Renal cortex interstitium (tissue), 15 donors: ENCODE measurements around the gene MOV10. TPM values are rescaled to one million over a fixed set of nuclear protein-coding genes. Genes with fewer than 3 reads are reported as not detected.
A peak's percentile ranks its signal among the peaks of the same experiment; 100 is the strongest.
"Not testable (repeated sequence)": the region's sequence is repeated elsewhere in the genome, so short reads cannot be mapped to it uniquely, and the experiment has no call there.

ENCODE experiments used
- DNase-seq, 11 donors: peaks; one replicate each; pipeline ENCODE4 v3.0.0-alpha.2; 2013; ENCODE audit warnings: low read depth in 9 of 11, low spot score in 4 of 11; ENCODE audit errors: extremely low read depth in 1 of 11
- long read RNA-seq, 16 experiments: transcript quantifications; one replicate each; lab custom pipeline, GENCODE V29; 2026
- polyA plus RNA-seq, 3 donors: library from polyadenylated mRNA; unstranded; fragments of 120-200 nt; gene quantifications; one replicate each; pipeline ENCODE4 v1.2.1, GENCODE V29; 2013; ENCODE audit not compliant: insufficient read length in 3 of 3

Gene MOV10
- 10 to 100 TPM; 74.1 to 83.1 (median 75.1) TPM for polyA plus RNA-seq
- long read RNA-seq, donor 1, partial matches to known transcripts, result 60 of 147 reads
- long read RNA-seq, donor 1, other reads (novel, unspliced or antisense), result 83 of 147 reads
- long read RNA-seq, donor 2, partial matches to known transcripts, result 58 of 131 reads
- long read RNA-seq, donor 2, other reads (novel, unspliced or antisense), result 71 of 131 reads
- long read RNA-seq, donor 3, partial matches to known transcripts, result 107 of 237 reads
- long read RNA-seq, donor 3, other reads (novel, unspliced or antisense), result 126 of 237 reads
- long read RNA-seq, donor 4, partial matches to known transcripts, result 6 of 11 reads
- long read RNA-seq, donor 4, other reads (novel, unspliced or antisense), result 0 of 11 reads
- long read RNA-seq, donor 5, result 0 reads
- long read RNA-seq, donor 6, partial matches to known transcripts, result 65 of 146 reads
- long read RNA-seq, donor 6, other reads (novel, unspliced or antisense), result 76 of 146 reads
- long read RNA-seq, donor 7, partial matches to known transcripts, result 128 of 261 reads
- long read RNA-seq, donor 7, other reads (novel, unspliced or antisense), result 130 of 261 reads
- long read RNA-seq, donor 8, partial matches to known transcripts, result 92 of 302 reads
- long read RNA-seq, donor 8, other reads (novel, unspliced or antisense), result 204 of 302 reads
- long read RNA-seq, donor 9, partial matches to known transcripts, result 6 of 8 reads
- long read RNA-seq, donor 9, other reads (novel, unspliced or antisense), result 0 of 8 reads
- long read RNA-seq, donor 10, partial matches to known transcripts, result 18 of 168 reads
- long read RNA-seq, donor 10, other reads (novel, unspliced or antisense), result 149 of 168 reads
- long read RNA-seq, donor 11, partial matches to known transcripts, result 5 of 9 reads
- long read RNA-seq, donor 11, other reads (novel, unspliced or antisense), result 0 of 9 reads
- long read RNA-seq, donor 12, partial matches to known transcripts, result 63 of 144 reads
- long read RNA-seq, donor 12, other reads (novel, unspliced or antisense), result 78 of 144 reads
- long read RNA-seq, donor 13, partial matches to known transcripts, result 155 of 318 reads
- long read RNA-seq, donor 13, other reads (novel, unspliced or antisense), result 153 of 318 reads
- long read RNA-seq, donor 14, partial matches to known transcripts, result 0 of 4 reads
- long read RNA-seq, donor 14, other reads (novel, unspliced or antisense), result 0 of 4 reads
- long read RNA-seq, donor 15, result 0 reads
- long read RNA-seq, donor 16, transcript MOV10-203 (21 exons, 3,552 nt), result major isoform, 7 of 550 reads
- long read RNA-seq, donor 16, partial matches to known transcripts, result 148 of 550 reads
- long read RNA-seq, donor 16, other reads (novel, unspliced or antisense), result 387 of 550 reads

GRCh38 chr1:112674440-112674985 is at the start of gene MOV10:
Gene MOV10 (plus strand): TSS chr1:112674659. CDS start chr1:112674913, 254 bp downstream.
- DNase-seq, result peak in 10 of 11 donors; percentile 54 to 75 (median 59)

DNA sequence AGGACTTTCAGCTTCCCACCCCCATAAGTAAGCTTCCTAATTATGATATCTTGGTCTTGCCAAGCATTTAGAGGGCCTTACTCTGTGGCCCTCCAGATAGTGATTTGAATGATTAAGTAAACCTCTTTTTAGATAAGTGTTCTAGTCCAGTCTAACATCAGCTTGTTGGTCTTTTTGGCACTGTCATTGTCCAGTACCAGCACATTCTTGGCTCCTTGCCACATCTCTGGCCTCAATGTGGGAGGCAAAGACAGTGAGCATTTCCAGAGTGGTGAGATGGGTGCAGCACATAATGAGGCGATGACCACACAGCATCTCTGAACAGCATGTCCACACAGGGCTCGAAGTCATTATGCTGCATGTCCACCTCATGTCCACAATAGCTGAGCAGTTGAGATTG is 48.8 kb upstream of the MOV10 start:
- DNase-seq, result no peak

DNA sequence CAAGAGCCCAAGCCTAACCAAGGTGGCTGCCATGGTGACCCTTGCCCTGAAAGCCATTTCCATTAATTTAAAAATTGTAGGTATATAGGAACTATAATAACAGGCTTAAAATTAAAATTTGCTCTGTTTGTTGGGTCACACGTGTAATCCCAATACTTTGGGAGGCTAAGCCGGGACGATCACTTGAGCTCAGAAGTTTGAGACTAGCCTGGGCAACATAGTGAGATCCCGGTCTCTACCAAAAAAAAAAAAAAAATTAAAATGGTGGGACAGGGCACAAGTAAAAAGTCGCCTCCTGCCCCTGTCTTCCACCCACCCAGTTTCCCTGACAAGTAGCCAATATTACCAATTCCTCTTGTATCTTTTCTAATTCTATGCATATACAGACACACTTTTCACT is 48.3 kb upstream of the MOV10 start:
- no peak for DNase-seq

GRCh38 chr1:112626887-112627286 is 47.6 kb upstream of the MOV10 start:
- DNase-seq, result no peak

DNA sequence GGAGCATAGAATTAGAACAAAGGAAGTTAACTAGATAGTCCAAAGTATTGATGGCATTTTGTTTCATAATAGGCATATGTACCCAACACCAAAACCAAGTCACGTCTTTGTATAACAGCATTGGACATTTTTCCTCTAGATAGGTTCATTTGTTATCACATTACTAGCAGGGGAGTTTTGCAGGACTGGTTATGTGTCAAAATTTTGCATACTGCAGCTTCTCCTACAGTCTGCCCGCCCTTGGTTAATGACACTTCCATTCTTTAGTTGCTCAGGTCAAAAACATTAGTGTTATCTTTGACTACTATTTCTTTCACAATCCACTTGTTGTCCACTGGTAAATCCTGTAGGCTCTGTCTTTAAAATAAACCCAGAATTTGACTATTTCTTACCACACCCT is 45.9 kb upstream of the MOV10 start:
- no peak for DNase-seq

DNA sequence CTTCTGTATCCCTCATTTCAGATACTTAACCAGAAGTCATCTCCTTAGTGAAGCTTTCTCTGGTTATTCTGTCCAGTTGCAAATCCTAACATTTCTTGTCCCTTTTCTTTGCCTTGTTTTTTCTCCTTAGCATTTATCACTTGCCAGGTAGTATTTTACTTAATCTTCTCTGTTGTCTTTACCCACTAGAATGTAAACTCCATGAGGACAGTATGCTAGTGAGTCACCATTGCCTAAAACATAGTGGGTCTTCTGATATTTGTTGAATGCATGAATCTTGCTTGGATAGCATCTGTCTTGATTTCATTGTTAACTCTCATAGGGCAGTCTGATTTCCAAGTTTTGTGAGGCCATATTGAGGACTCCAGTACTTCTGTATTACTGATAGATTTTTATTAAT is 45.2 kb upstream of the MOV10 start:
- DNase-seq, result no peak

DNA sequence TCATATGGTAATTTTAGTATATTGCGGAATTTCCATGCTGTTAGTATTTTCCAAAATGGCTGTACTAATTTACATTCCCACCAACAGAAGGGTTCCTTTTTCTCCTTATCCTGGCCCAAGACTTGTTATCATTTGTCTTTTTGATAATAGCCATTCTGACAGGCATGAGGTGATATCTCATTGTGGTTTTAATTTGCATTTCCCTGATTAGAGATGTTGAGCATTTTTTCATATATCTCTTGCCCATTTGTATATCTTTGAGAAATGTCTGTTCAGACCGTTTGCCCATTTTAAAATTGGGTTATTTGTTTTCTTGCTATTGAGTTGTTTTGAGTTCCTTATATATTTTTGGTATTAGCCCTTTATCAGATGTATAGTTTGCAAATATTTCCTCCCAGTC is 40.8 kb upstream of the MOV10 start:
- no peak for DNase-seq

- DNase-seq, result no peak
These were observed 40.1 kb upstream of the MOV10 start for GRCh38 chr1:112634367-112634766.

- DNase-seq, result no peak
These were observed 38.4 kb upstream of the MOV10 start for GRCh38 chr1:112636056-112636455.

- DNase-seq, result no peak
These were observed 37.7 kb upstream of the MOV10 start for GRCh38 chr1:112636597-112637253.

GRCh38 chr1:112637254-112638109 is 37.0 kb upstream of the MOV10 start:
- DNase-seq, result no peak

DNA sequence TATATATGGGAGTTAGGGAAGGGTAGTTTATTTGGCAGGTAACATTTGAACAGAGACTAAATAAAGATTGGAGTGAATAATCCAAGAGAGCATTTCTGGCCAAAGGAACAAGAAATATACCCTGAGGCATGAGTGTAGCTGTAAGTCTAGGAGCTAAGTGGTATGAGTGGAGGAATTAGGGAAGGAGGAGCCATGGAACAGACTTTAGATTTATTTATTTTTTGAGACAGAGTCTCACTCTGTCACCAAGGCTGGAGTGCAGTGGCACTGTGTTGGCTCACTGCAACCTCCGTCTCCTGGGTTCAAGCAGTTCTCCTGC is 36.4 kb upstream of the MOV10 start:
- DNase-seq, result no peak

- not testable (repeated sequence) for DNase-seq
These were observed 34.0 kb upstream of the MOV10 start for GRCh38 chr1:112640437-112640836.

- DNase-seq, result no peak
These were observed 31.4 kb upstream of the MOV10 start for GRCh38 chr1:112643080-112643479.

- DNase-seq, result no peak
These were observed 28.2 kb upstream of the MOV10 start for GRCh38 chr1:112646225-112646624.

GRCh38 chr1:112651205-112651604 is 23.3 kb upstream of the MOV10 start:
- no peak for DNase-seq

DNA sequence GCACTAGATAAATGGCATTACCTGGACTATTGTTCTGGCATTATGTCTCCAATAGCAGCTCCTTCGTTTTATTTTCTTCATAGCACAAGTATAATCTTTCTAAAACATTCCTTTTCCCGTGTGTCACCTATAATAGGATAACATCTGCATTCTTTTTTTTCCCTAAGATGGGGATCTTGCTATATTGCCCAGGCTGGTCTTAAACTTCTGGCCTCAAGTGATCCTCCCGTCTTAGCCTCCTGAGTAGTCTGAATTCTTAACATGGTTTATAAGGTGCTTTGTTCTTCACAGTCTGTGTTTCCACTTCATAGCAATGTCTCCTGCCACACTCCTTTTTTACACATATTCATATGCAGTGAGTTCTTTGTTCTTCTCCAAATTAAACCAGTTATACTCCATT is 8.6 kb upstream of the MOV10 start:
- DNase-seq, result no peak

DNA sequence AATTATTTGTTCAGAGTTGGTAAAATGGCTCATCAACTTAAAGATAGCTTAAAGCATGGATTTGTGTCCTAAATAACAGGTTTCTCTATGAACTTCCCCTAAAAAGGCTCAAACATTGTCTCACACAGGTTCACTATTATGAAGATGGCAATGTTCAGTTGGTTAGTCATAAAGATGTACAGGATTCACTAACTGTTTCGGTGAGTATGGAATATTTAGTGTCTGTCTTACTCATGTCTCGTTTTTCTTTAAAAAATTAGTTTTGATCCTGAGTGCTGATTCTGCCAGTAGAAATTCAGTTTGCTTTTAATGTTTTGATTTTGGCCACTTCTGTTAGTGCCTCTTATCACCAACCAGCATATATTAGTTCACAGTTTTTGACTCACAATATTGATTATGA is 7.5 kb upstream of the MOV10 start:
- DNase-seq, result no peak
